IMR-90 (cell line): ENCODE data around the gene CCL28. TPM values are rescaled to one million over a fixed set of nuclear protein-coding genes. Genes with fewer than 3 reads are reported as not detected.

Source experiments
- ATAC-seq: fragments of 200-7000 bp; cut with Tn5 transposase; 2 replicates; pipeline ENCODE4 v1.9.1; 2020; ENCODE audit warnings: low read depth, mild to moderate bottlenecking, moderate library complexity
- BruUV-seq: library from RNA; stranded (reverse); fragments of 400-500 nt; replicated peaks from 2 replicates; lab custom pipeline; 2021; lab: Mats Ljungman, UMichigan
- CTCF ChIA-PET: fragments of 300-600 bp; formaldehyde crosslinking; extraction: SDS; loops from one replicate; lab custom pipeline; 2021; ENCODE audit warnings: antibody characterized with exemption; lab: Yijun Ruan, JAX
- POLR2A ChIA-PET: fragments of 300-600 bp; sonication (Branson Sonifier 250); formaldehyde crosslinking; loops from one replicate; lab custom pipeline; 2022; ENCODE audit warnings: antibody characterized with exemption; ENCODE audit not compliant: unreplicated experiment; lab: Charles Lee
- DNase-seq: peaks from one replicate; pipeline ENCODE4 v3.0.0; 2013
- H2AFZ ChIP-seq: replicated peaks from 2 replicates; pipeline ENCODE3; 2013; ENCODE audit warnings: low read length, mild to moderate bottlenecking; ENCODE audit not compliant: poor library complexity
- H2AK5ac ChIP-seq: 2 replicates; pipeline ENCODE4 v1.6.1; 2013; ENCODE audit warnings: low read depth, low read length, inconsistent platforms
- H2AK9ac ChIP-seq: replicated peaks from 2 replicates; pipeline ENCODE3; 2013; ENCODE audit warnings: mild to moderate bottlenecking, low read depth, low read length, moderate library complexity; ENCODE audit not compliant: poor library complexity
- H2BK120ac ChIP-seq: 2 replicates; pipeline ENCODE4 v1.6.1; 2013; ENCODE audit warnings: low read depth, low read length, inconsistent platforms
- H2BK15ac ChIP-seq: 3 replicates; pipeline ENCODE4 v1.6.1; 2013; ENCODE audit warnings: low read depth, low read length, inconsistent platforms
- H2BK20ac ChIP-seq: 2 replicates; pipeline ENCODE4 v1.6.1; 2013; ENCODE audit warnings: low read depth, mild to moderate bottlenecking, inconsistent platforms, low read length, moderate library complexity
- H2BK5ac ChIP-seq: 2 replicates; pipeline ENCODE4 v1.6.1; 2013; ENCODE audit warnings: mild to moderate bottlenecking, low read depth, low read length, inconsistent platforms; ENCODE audit not compliant: poor library complexity, severe bottlenecking
- H3K14ac ChIP-seq: replicated peaks from 2 replicates; pipeline ENCODE4 v1.6.1; 2013; ENCODE audit warnings: low read depth, low read length, inconsistent platforms
- H3K18ac ChIP-seq: 2 replicates; pipeline ENCODE4 v1.6.1; 2013; ENCODE audit warnings: low read depth, low read length, control low read depth
- H3K23ac ChIP-seq: 2 replicates; pipeline ENCODE4 v1.6.1; 2013; ENCODE audit warnings: low read depth, low read length, inconsistent platforms
- H3K27ac ChIP-seq: 2 replicates; pipeline ENCODE4 v1.5.1; 2013; ENCODE audit warnings: mild to moderate bottlenecking, control low read depth, low read length; ENCODE audit not compliant: insufficient read depth
- H3K27me3 ChIP-seq: 2 replicates; pipeline ENCODE4 v1.6.1; 2013; ENCODE audit warnings: low read length; ENCODE audit not compliant: control insufficient read depth, insufficient read depth
- H3K36me3 ChIP-seq: 2 replicates; pipeline ENCODE4 v1.6.1; 2013; ENCODE audit warnings: low read length, mixed read lengths; ENCODE audit not compliant: control insufficient read depth, insufficient read depth
- H3K4ac ChIP-seq: 2 replicates; pipeline ENCODE4 v1.6.1; 2013; ENCODE audit warnings: low read depth, low read length, inconsistent platforms
- H3K4me1 ChIP-seq: 2 replicates; pipeline ENCODE4 v1.6.1; 2013; ENCODE audit warnings: low read length, mixed read lengths; ENCODE audit not compliant: control insufficient read depth, insufficient read depth
- H3K4me2 ChIP-seq: 2 replicates; pipeline ENCODE4 v1.6.1; 2013; ENCODE audit warnings: low read depth, mild to moderate bottlenecking, control low read depth, low read length, moderate library complexity
- H3K4me3 ChIP-seq: 2 replicates; pipeline ENCODE4 v1.5.1; 2013; ENCODE audit warnings: low read depth, mild to moderate bottlenecking, control low read depth, low read length, moderate library complexity; ENCODE audit not compliant: insufficient read depth
- H3K56ac ChIP-seq: 2 replicates; pipeline ENCODE4 v1.6.1; 2013; ENCODE audit warnings: low read length, inconsistent platforms; ENCODE audit not compliant: insufficient read depth; ENCODE audit errors: extremely low read depth
- H3K79me1 ChIP-seq, 2 experiments: 2 replicates each; pipeline ENCODE4 v1.6.1; 2013; ENCODE audit warnings: low read length in 2 of 2, inconsistent platforms in 1 of 2, low read depth in 1 of 2
- H3K9ac ChIP-seq: 2 replicates; pipeline ENCODE4 v1.6.1; 2013; ENCODE audit warnings: low read depth, low read length, control low read depth
- H3K9me1 ChIP-seq: 2 replicates; pipeline ENCODE4 v1.6.1; 2013; ENCODE audit warnings: low read length, inconsistent platforms; ENCODE audit not compliant: insufficient read depth
- H3K9me3 ChIP-seq: 2 replicates; pipeline ENCODE4 v1.6.1; 2013; ENCODE audit warnings: low read length; ENCODE audit not compliant: control insufficient read depth, insufficient read depth
- H4K20me1 ChIP-seq: 2 replicates; pipeline ENCODE4 v1.6.1; 2013; ENCODE audit warnings: low read length, inconsistent platforms; ENCODE audit not compliant: insufficient read depth
- H4K5ac ChIP-seq: 2 replicates; pipeline ENCODE4 v1.6.1; 2013; ENCODE audit warnings: mild to moderate bottlenecking, low read depth, low read length, control low read depth
- H4K8ac ChIP-seq, 2 experiments: 2 replicates each; pipeline ENCODE4 v1.6.1; 2013; ENCODE audit warnings: low read depth in 2 of 2, low read length in 2 of 2, control low read depth in 1 of 2, inconsistent platforms in 1 of 2
- H4K91ac ChIP-seq: 2 replicates; pipeline ENCODE4 v1.6.1; 2013; ENCODE audit warnings: low read depth, low read length, inconsistent platforms; ENCODE audit not compliant: insufficient read depth
- BHLHE40 ChIP-seq: fragments of 150-350 bp; IDR thresholded peaks from 2 replicates; pipeline ENCODE4 v1.6.1; 2016; ENCODE audit warnings: mild to moderate bottlenecking, low read depth, low read length
- CHD1 ChIP-seq: IDR thresholded peaks from 2 replicates; pipeline ENCODE4 v1.6.1; 2012; ENCODE audit warnings: low read depth, low read length, improper control_type of control experiment
- MAZ ChIP-seq: IDR thresholded peaks from 2 replicates; pipeline ENCODE4 v1.6.1; 2012; ENCODE audit warnings: low read depth, mild to moderate bottlenecking, low read length, improper control_type of control experiment, moderate library complexity, borderline replicate concordance
- MXI1 ChIP-seq: IDR thresholded peaks from 2 replicates; pipeline ENCODE4 v1.6.1; 2012; ENCODE audit warnings: low read depth, mild to moderate bottlenecking, low read length, moderate library complexity, borderline replicate concordance
- NFE2L2 ChIP-seq: fragments of 150-350 bp; IDR thresholded peaks from 2 replicates; pipeline ENCODE4 v1.6.1; 2016; ENCODE audit warnings: low read depth, mild to moderate bottlenecking, low read length
- WGBS, 2 experiments: methylation state at CpG; one replicate each; pipeline versions ENCODE4 v1.1.5 to v1.1.7; 2013; ENCODE audit warnings: missing lambda C conversion rate in 2 of 2; ENCODE audit not compliant: insufficient read length in 1 of 2; ENCODE audit errors: extremely low coverage in 2 of 2; 5-methylcytosine and 5-hydroxymethylcytosine counted together
- dilution Hi-C: fragments of 300-500 bp; cut with HindIII; formaldehyde crosslinking; loops from one replicate; pipeline ENCODE4 v1.14.3; 2018; ENCODE audit warnings: low sequenced_read_pairs; ENCODE audit not compliant: unreplicated experiment
- in situ Hi-C: fragments of 300-500 bp; cut with MboI; formaldehyde crosslinking; loops from 3 replicates; pipeline ENCODE4 v1.14.3; 2019; ENCODE audit warnings: low sequenced_read_pairs, inconsistent platforms, mixed read lengths
- intact Hi-C: fragments of 100-400 bp; cut with micrococcal nuclease; formaldehyde crosslinking; loops from 2 replicates; pipeline ENCODE4 v1.10.0; 2022
- polyA plus RNA-seq, 3 experiments: library from polyadenylated mRNA; depleted of rRNA; stranded (reverse); fragments of >200 nt; gene quantifications; 2 replicates each; pipeline ENCODE4 v1.2.3, GENCODE V29; 2012; ENCODE audit warnings: low replicate concordance in 1 of 3
- total RNA-seq: library from RNA; depleted of rRNA; stranded (reverse); fragments of >200 nt; gene quantifications from 2 replicates; pipeline ENCODE4 v1.2.3, GENCODE V29; 2012
- TF ChIP-seq, protein P1 (sequence below): fragments of 150-350 bp; IDR thresholded peaks from 2 replicates; pipeline ENCODE4 v1.6.1; 2016; ENCODE audit warnings: low read depth, mild to moderate bottlenecking, low read length, moderate library complexity, borderline replicate concordance

CCL28 gene
- total and polyA plus RNA-seq, 2 of the 4 experiments (the other 2 are of a cell fraction), result under 0.01 to 0.02 TPM

DNA sequence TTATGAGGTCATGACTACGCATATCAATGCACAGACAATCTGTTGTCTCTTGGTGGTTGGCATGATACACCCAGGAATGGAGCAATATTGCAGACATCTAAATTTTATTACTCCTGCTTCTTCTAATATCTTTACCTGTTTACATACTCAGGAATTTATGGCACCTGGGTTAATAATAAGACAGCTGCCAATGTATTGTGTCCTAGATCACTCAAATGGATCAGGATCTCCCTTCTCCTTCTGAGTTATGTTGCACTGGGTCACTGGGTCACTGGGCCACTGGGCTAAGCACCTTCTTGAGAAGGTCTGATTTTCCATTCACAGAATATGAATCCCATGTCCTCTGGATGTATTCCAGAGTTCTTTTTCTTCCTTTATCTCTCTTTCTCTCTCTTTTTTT lies 41.8 kb downstream of the CCL28 start:
- Histone ChIP-seq H3K27me3 (no peaks in the 10 kb centered on the region), H2BK20ac (no peak overlapping the region), H3K4me1 (no peaks in the 10 kb centered on the region), H3K14ac (no peak overlapping the region), H3K79me1 (no peaks in the 10 kb centered on the region), H2BK120ac (no peak overlapping the region), H3K9me3 (no peaks in the 10 kb centered on the region), H3K18ac (no peak overlapping the region), H4K20me1 (no peaks in the 10 kb centered on the region), H4K91ac (no peak overlapping the region), H3K4me2 (no peak overlapping the region), H4K8ac (no peak overlapping the region), H2AK9ac (no peak overlapping the region), H3K23ac (no peak overlapping the region), H2AFZ (no peak overlapping the region), H2BK15ac (no peak overlapping the region), H4K5ac (no peak overlapping the region), H3K4ac (no peak overlapping the region), H3K9ac (no peak overlapping the region), H3K27ac (no peak overlapping the region), H2AK5ac (no peak overlapping the region), H3K9me1 (no peaks in the 10 kb centered on the region), H2BK5ac (no peak overlapping the region), H3K4me3 (no peak overlapping the region), H3K36me3 (no peaks in the 10 kb centered on the region), H3K56ac (no peak overlapping the region)
- WGBS, 2 experiments, result no CpG with 5 or more reads among the region's 1 CpG
- in situ Hi-C loops, result no loop called here
- CTCF ChIA-PET, result no interaction called here
- POLR2A ChIA-PET, result no interaction called here
- TF ChIP-seq BHLHE40 (no peak), CHD1 (no peak), MAZ (no peak), MXI1 (no peak), NFE2L2 (no peak)
- TF ChIP-seq, protein P1, sequence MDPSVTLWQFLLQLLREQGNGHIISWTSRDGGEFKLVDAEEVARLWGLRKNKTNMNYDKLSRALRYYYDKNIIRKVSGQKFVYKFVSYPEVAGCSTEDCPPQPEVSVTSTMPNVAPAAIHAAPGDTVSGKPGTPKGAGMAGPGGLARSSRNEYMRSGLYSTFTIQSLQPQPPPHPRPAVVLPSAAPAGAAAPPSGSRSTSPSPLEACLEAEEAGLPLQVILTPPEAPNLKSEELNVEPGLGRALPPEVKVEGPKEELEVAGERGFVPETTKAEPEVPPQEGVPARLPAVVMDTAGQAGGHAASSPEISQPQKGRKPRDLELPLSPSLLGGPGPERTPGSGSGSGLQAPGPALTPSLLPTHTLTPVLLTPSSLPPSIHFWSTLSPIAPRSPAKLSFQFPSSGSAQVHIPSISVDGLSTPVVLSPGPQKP, result no peak
- DNase-seq (no peak), ATAC-seq (no peak)
- dilution Hi-C loops, result no loop called here
- intact Hi-C loops, result no loop called here
- no TSS peak for BruUV-seq
